Loucy (cell line): ENCODE results near the gene ST3GAL2.

Experiments
- H2AFZ ChIP-seq: fragments of 200-600 bp; sonication (generic); 2 replicates; pipeline ENCODE4 v1.6.0; 2016; ENCODE audit warnings: antibody characterized with exemption, mild to moderate bottlenecking, low read length, moderate library complexity
- H3F3A ChIP-seq: fragments of 200-600 bp; 2 replicates; pipeline ENCODE4 v1.6.0; 2016; ENCODE audit warnings: antibody characterized with exemption, low read depth, mild to moderate bottlenecking
- H3K27me3 ChIP-seq: fragments of 200-600 bp; sonication (generic); 2 replicates; pipeline ENCODE4 v1.6.1; 2014; ENCODE audit warnings: low read length, mild to moderate bottlenecking; ENCODE audit not compliant: insufficient read depth, poor library complexity, severe bottlenecking
- H3K36me3 ChIP-seq: fragments of 200-600 bp; sonication (generic); 2 replicates; pipeline ENCODE4 v1.6.1; 2016; ENCODE audit warnings: low read length; ENCODE audit not compliant: insufficient read depth
- H3K4me1 ChIP-seq: fragments of 200-600 bp; sonication (generic); 2 replicates; pipeline ENCODE4 v1.5.1; 2014; ENCODE audit warnings: low read length, mild to moderate bottlenecking; ENCODE audit not compliant: insufficient read depth, poor library complexity, severe bottlenecking
- H3K4me2 ChIP-seq: fragments of 200-600 bp; sonication (generic); 2 replicates; pipeline ENCODE4 v1.6.0; 2014; ENCODE audit warnings: antibody characterized with exemption, low read length, low read depth, mild to moderate bottlenecking; ENCODE audit not compliant: poor library complexity, severe bottlenecking
- H3K4me3 ChIP-seq: fragments of 200-600 bp; sonication (generic); 2 replicates; pipeline ENCODE4 v1.5.1; 2014; ENCODE audit warnings: low read length, mild to moderate bottlenecking, mixed read lengths; ENCODE audit not compliant: poor library complexity, severe bottlenecking
- H3K79me2 ChIP-seq: fragments of 200-600 bp; sonication (generic); 2 replicates; pipeline ENCODE4 v1.6.1; 2014; ENCODE audit warnings: low read length; ENCODE audit not compliant: insufficient read depth
- H3K9ac ChIP-seq: fragments of 200-600 bp; sonication (generic); 2 replicates; pipeline ENCODE4 v1.6.0; 2014; ENCODE audit warnings: mild to moderate bottlenecking, low read depth, low read length, moderate library complexity; ENCODE audit not compliant: poor library complexity, severe bottlenecking
- H3K9me2 ChIP-seq: fragments of 200-600 bp; sonication (generic); replicated peaks from 2 replicates; pipeline ENCODE4 v1.6.1; 2016; ENCODE audit warnings: low read depth, low read length, mixed read lengths
- H3K9me3 ChIP-seq: fragments of 200-600 bp; sonication (generic); 2 replicates; pipeline ENCODE4 v1.6.1; 2014; ENCODE audit warnings: mild to moderate bottlenecking, antibody characterized with exemption, low read length, low read depth; ENCODE audit not compliant: insufficient read depth
- H4K20me1 ChIP-seq: fragments of 200-600 bp; sonication (generic); 2 replicates; pipeline ENCODE4 v1.6.0; 2014; ENCODE audit warnings: antibody characterized with exemption, low read length, mild to moderate bottlenecking; ENCODE audit not compliant: insufficient read depth, poor library complexity, severe bottlenecking
- EZH2phosphoT487 ChIP-seq: fragments of 200-600 bp; IDR thresholded peaks from 2 replicates; pipeline ENCODE4 v1.6.1; 2018; ENCODE audit warnings: antibody characterized with exemption, mild to moderate bottlenecking, moderate library complexity, borderline replicate concordance
- TF ChIP-seq, protein P1 (sequence below): fragments of 200-600 bp; sonication (generic); conservative IDR thresholded peaks from 2 replicates; pipeline ENCODE4 v1.5.1; 2014; ENCODE audit warnings: mild to moderate bottlenecking, antibody characterized with exemption, low read length

ST3GAL2 gene

DNA sequence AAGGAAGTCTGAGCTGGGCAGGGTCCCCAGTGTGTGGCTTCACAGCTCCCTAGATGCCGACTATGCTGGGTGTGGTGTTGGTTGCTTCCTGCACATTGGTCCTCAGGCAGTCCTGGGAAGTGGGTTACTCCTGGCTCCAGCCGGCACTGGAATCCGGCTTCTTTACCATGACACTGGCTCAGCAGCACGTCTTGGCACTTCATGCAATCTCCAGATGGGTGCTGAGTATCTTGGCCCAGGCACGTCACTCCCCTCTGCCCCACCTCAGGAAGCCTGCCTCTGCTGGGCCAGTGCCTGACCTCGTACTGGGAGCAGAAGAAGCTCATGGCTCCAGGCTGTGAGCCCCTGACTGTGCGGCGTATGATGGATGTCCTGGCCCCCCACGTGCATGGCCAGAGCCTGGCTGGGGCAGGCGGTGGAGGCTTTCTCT, 40.0 kb upstream of the ST3GAL2 start:
- Histone ChIP-seq H3K4me2 (no peak overlapping the region), H3K4me3 (no peak overlapping the region), H3K79me2 (no peaks in the 10 kb centered on the region), H3K4me1 (no peaks in the 10 kb centered on the region), H3K9me2 (no peaks in the 10 kb centered on the region), H2AFZ (no peak overlapping the region), H3K9me3 (no peaks in the 10 kb centered on the region), H3K9ac (no peak overlapping the region), H3F3A (no peaks in the 10 kb centered on the region), H3K27me3 (no peaks in the 10 kb centered on the region), H4K20me1 (no peaks in the 10 kb centered on the region), H3K36me3 (no peaks in the 10 kb centered on the region; the same call in 1 of the 2 replicates)
- TF ChIP-seq, protein P1, sequence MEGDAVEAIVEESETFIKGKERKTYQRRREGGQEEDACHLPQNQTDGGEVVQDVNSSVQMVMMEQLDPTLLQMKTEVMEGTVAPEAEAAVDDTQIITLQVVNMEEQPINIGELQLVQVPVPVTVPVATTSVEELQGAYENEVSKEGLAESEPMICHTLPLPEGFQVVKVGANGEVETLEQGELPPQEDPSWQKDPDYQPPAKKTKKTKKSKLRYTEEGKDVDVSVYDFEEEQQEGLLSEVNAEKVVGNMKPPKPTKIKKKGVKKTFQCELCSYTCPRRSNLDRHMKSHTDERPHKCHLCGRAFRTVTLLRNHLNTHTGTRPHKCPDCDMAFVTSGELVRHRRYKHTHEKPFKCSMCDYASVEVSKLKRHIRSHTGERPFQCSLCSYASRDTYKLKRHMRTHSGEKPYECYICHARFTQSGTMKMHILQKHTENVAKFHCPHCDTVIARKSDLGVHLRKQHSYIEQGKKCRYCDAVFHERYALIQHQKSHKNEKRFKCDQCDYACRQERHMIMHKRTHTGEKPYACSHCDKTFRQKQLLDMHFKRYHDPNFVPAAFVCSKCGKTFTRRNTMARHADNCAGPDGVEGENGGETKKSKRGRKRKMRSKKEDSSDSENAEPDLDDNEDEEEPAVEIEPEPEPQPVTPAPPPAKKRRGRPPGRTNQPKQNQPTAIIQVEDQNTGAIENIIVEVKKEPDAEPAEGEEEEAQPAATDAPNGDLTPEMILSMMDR = no peak
- no peak for TF ChIP-seq EZH2phosphoT487

DNA sequence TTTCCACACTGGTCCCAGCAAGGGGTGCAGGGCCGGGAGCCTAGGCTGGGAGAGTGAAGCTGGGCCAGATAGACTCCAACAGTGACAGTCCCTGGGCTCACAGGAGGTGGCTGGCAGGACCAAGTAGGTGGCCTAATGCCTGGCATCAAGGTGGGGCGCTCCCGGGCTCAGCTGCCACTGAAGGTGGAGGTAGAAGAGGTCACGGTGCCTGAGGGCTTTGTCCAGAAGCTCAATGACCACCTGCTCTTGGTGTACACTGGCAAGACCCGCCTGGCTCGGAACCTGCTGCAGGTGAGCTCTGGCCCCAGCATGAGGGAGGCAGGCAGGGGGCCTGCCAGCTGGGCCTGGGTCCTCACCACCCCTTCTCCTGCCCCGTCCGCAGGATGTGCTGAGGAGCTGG, 39.3 kb upstream of the ST3GAL2 start:
- H3K36me3 ChIP-seq = no peaks in the 10 kb centered on the region; the same call in 1 of the 2 replicates

GRCh38 chr16:70476272-70477020, 37.5 kb upstream of the ST3GAL2 start:
- no peak overlapping the region for H3K9ac ChIP-seq
- H3K4me1 ChIP-seq = no peaks in the 10 kb centered on the region
- H3K4me3 ChIP-seq = no peak overlapping the region
- no peaks in the 10 kb centered on the region for H3F3A ChIP-seq
- H3K79me2 ChIP-seq = no peaks in the 10 kb centered on the region
- TF ChIP-seq, protein P1 = no peak
- no peak for TF ChIP-seq EZH2phosphoT487
- no peaks in the 10 kb centered on the region; the same call in 1 of the 2 replicates for H3K36me3 ChIP-seq
- no peaks in the 10 kb centered on the region for H3K27me3 ChIP-seq
- H3K4me2 ChIP-seq = no peak overlapping the region
- no peaks in the 10 kb centered on the region for H3K9me3 ChIP-seq
- H2AFZ ChIP-seq = no peak overlapping the region
- H4K20me1 ChIP-seq = no peaks in the 10 kb centered on the region
- H3K9me2 ChIP-seq = no peaks in the 10 kb centered on the region

More for the DNA sequence above, 39.3 kb upstream of the ST3GAL2 start:
- Histone ChIP-seq H3K79me2 (no peaks in the 10 kb centered on the region), H2AFZ (no peak overlapping the region), H4K20me1 (no peaks in the 10 kb centered on the region), H3F3A (no peaks in the 10 kb centered on the region), H3K9ac (no peak overlapping the region), H3K27me3 (no peaks in the 10 kb centered on the region), H3K4me3 (no peak overlapping the region), H3K4me1 (no peaks in the 10 kb centered on the region), H3K4me2 (no peak overlapping the region), H3K9me3 (no peaks in the 10 kb centered on the region), H3K9me2 (no peaks in the 10 kb centered on the region)
- TF ChIP-seq, protein P1 = no peak
- no peak for TF ChIP-seq EZH2phosphoT487
